ENCODE measurements around the gene KCNJ12. TPM values are rescaled to one million over a fixed set of nuclear protein-coding genes. Genes with fewer than 3 reads are reported as not detected.
"Not testable (repeated sequence)": the region's sequence is repeated elsewhere in the genome, so short reads cannot be mapped to it uniquely, and the experiment has no call there.

Gene KCNJ12
- 0.10 TPM for total RNA-seq

DNA sequence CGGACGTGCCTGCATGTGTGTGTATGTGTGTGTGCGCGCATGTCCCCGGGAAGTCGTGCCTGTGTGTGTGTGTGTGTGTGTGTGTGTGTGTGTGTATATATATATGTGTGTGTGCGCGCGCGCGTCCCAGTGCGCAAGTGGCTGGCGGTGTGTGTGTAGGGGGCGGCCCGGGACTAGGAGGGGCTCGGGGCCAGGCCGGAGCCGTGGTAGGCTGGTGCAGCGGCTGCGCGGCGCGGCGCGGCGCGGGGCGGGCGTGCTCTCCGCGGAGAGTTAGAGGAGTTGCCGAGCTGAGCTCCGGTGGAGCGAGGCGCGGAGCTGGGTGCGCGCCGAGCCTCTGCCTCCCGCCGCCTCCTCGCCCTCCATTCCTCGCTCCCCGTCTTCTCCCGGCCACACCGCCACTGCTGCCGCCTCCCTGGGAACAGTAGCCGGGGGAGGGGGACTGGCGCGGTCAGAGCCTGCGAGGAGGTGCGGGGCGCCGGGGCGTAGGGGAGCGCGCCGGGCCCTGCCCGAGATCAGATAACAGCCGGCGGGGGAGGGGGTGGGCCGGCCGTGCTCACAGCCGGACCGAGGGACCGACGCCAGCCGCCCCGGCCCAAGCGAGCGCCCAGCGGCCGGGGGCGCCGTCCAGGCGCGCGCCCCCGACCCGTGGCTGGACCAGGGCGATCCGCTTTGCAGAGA lies at the start of gene KCNJ12:
KCNJ12 (plus strand) TSS at position 277 of the 678 bp plus-strand sequence. CDS start 38,986 bp downstream, outside the sequence.
- no peak within 1 kb of the TSS for H3K4me3 ChIP-seq (ENCODE audit: low read length)
- peaks cover 24% of the 10 kb centered on the region for H3K27me3 ChIP-seq (ENCODE audit: insufficient read depth, low read length)

GRCh38 chr17:21327921-21328320 lies 48.2 kb upstream of the KCNJ12 start:
- H3K9me3 ChIP-seq (ENCODE audit: low read depth, low read length); H3K27me3 ChIP-seq (ENCODE audit: insufficient read depth, low read length); H3K4me1 ChIP-seq (ENCODE audit: insufficient read depth, low read length); H3K4me3 ChIP-seq (ENCODE audit: low read length): not testable (repeated sequence)

More for the DNA sequence above, at the start of gene KCNJ12:
- H3K9me3 ChIP-seq (ENCODE audit: low read depth, low read length) = no peaks in the 10 kb centered on the region
- H3K4me1 ChIP-seq (ENCODE audit: insufficient read depth, low read length) = peaks cover 3% of the 10 kb centered on the region

DNA sequence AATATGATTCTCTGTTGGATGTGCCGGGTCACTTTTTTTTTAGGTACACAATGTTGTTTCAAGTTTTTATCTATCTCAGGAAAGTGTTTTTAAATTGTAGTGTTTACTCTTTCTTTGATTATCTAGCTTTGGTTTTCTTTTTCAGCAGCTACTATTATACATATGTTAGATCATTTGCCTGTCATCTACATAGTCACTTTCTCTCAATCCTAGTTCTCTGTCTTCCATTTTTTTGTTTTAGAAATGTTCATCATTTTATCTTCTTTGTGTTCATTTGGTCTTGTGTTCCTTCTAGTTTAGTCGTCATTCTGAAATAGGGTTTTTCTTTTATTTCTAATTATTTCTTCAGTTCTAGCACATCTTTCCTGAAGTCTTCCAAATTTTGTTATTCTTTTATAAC lies 47.4 kb upstream of the KCNJ12 start:
- H3K4me1 ChIP-seq (ENCODE audit: insufficient read depth, low read length); H3K4me3 ChIP-seq (ENCODE audit: low read length): not testable (repeated sequence)

DNA sequence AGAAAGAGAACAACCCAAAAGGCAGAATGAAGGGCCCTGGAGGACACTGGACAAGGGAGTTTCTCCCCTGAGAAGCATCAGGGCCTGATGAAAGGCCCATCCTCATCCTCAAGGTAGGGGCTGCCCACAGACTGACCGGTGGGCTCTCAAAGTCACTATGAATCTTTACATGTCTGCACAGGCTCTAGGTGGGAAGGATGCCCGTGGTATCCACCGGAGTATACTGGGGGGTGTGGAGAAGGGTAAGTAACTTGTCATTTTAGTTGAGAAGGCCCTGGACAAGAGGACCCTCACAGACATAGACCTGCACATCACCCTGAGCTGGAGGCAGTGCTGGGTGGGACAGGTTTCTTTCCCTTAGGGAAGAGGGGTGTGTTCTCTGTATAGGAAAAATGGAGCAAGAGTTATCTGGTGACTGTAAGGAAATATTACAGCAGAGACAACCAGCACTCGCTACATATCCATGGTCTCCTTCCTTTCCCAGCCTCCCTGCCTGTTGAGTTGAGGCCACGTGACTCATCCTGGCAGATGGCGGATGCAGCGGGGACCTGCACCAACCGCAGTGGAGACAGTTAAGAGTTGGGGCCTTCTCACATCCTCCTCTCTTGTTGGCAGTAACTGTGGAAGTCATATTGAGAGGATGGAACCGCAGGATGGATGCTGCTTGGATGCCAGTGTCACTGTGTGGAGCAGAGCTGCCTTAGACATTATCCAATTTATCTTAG lies 45.6 kb upstream of the KCNJ12 start:
- no peaks in the 10 kb centered on the region for H3K9me3 ChIP-seq (ENCODE audit: low read depth, low read length)

More for the DNA sequence above, 47.4 kb upstream of the KCNJ12 start:
- not testable (repeated sequence) for H3K9me3 ChIP-seq (ENCODE audit: low read depth, low read length); H3K27me3 ChIP-seq (ENCODE audit: insufficient read depth, low read length)

DNA sequence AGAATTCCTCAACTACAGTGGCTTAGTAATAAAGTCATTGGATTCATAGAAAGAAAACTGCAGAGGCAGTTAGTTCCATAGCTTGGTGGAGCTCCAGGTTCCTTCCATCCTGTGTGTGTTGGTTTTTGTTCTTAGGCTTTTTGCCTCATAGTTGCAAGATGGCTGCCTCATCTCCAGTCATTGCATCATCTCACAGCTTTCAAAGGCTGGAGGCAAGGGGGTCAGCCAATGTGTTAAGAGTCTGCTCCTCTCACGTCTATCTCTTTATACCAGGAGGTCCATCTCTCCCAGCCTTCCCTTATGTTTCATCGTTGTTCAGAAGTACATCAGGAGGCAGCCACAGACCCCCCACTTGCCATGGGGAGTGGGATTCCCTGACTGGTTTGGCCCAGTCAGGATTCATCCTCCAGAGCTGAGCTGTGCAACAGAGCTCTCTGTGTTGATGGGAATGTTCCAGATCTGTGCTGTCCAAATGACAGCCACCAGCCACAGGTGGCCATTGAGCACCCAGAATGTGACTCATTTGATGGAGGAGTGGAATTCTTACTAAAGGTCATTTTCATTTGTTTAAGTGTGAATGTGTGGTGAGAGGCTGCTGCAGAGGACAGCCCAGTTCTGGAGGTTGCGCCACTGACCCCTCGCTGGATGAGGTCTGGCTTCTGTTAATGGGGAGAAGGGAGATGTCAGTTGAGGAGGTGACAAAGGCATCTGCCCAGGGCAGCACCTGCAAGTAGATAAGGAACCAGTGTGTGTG lies 39.4 kb upstream of the KCNJ12 start:
- H3K27me3 ChIP-seq (ENCODE audit: insufficient read depth, low read length); H3K4me3 ChIP-seq (ENCODE audit: low read length); H3K9me3 ChIP-seq (ENCODE audit: low read depth, low read length); H3K4me1 ChIP-seq (ENCODE audit: insufficient read depth, low read length): not testable (repeated sequence)

More for the DNA sequence above, 45.6 kb upstream of the KCNJ12 start:
- peaks cover 2% of the 10 kb centered on the region for H3K4me1 ChIP-seq (ENCODE audit: insufficient read depth, low read length)
- no peak overlapping the region for H3K4me3 ChIP-seq (ENCODE audit: low read length)
- no peaks in the 10 kb centered on the region for H3K27me3 ChIP-seq (ENCODE audit: insufficient read depth, low read length)

DNA sequence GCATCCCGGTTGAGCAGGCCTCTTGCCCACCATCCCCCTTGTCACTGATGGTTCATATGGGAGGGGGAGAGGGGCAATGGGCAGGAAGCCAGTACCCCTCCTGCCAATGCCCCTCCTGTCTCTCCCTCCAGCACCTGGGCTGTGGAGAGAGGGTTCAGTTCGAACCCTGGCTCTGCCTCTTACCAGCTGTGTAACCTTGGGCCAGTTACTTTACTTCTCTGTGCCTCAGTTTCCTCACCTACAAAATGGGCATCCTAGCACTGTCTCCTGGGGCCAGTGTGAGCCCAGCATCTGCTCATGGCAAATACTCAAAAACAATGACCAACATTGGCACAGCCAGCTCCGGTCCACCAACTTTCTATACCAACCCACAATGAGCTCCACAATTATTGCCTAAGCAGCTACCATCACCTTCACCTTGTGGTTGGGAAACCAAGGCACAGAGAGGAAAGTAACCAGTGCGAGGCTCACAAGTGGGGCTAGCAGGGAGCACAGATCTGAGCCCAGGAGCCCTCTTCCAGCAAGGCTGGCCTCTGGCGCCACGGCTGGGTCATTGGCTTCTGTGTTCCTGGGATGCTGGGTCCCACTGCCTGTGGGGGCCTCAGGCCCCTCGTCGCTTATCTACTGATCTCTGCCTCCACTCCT lies 38.1 kb upstream of the KCNJ12 start:
- H3K4me3 ChIP-seq (ENCODE audit: low read length) = not testable (repeated sequence)

GRCh38 chr17:21339011-21339410 lies 37.1 kb upstream of the KCNJ12 start:
- Histone ChIP-seq H3K9me3 (ENCODE audit: low read depth, low read length) (no peaks in the 10 kb centered on the region), H3K27me3 (ENCODE audit: insufficient read depth, low read length) (no peaks in the 10 kb centered on the region), H3K4me1 (ENCODE audit: insufficient read depth, low read length) (no peaks in the 10 kb centered on the region), H3K4me3 (ENCODE audit: low read length) (no peak overlapping the region)

More for the DNA sequence above, 38.1 kb upstream of the KCNJ12 start:
- not testable (repeated sequence) for H3K4me1 ChIP-seq (ENCODE audit: insufficient read depth, low read length); H3K9me3 ChIP-seq (ENCODE audit: low read depth, low read length); H3K27me3 ChIP-seq (ENCODE audit: insufficient read depth, low read length)

DNA sequence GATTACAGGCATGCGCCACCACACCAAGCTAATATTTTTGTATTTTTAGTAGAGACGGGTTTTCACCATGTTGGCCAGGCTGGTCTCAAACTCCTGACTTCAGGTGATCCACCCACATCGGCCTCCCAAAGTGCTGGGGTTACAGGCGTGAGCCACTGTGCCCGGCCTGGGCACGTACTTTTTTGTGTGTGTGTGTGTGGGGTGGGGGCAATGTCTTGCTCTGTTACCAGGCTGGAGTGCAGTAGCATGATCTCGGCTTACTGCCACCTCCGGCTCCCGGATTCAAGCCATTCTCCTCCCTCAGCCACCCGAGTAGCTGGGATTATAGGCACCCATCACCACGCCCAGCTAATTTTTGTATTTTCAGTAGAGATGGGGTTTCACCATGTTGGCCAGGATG lies 36.6 kb upstream of the KCNJ12 start:
- H3K27me3 ChIP-seq (ENCODE audit: insufficient read depth, low read length); H3K4me1 ChIP-seq (ENCODE audit: insufficient read depth, low read length): not testable (repeated sequence)

GRCh38 chr17:21340407-21340806 lies 35.8 kb upstream of the KCNJ12 start:
- not testable (repeated sequence) for H3K9me3 ChIP-seq (ENCODE audit: low read depth, low read length); H3K4me1 ChIP-seq (ENCODE audit: insufficient read depth, low read length); H3K27me3 ChIP-seq (ENCODE audit: insufficient read depth, low read length); H3K4me3 ChIP-seq (ENCODE audit: low read length)

More for the DNA sequence above, 36.6 kb upstream of the KCNJ12 start:
- H3K9me3 ChIP-seq (ENCODE audit: low read depth, low read length); H3K4me3 ChIP-seq (ENCODE audit: low read length): not testable (repeated sequence)

DNA sequence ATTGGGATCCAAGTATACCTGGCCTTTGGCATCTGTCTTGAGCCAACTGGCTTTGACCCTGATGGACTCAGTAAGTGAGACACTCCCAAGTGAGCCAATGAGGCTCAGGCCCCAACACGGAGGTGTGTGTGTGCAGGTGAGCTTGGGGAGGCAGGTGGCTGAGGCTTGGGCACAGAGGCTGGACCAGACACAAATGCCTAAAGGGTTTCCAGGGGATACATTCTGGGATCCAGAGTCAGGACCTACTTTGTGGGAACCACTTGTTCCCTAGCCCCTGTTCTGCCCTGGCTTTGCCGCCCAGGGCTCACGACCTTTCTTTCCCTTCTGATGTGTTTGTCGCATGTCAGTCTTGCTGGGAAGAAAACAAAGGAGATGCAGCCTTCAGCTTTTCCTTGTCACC lies 34.9 kb upstream of the KCNJ12 start:
- not testable (repeated sequence) for H3K9me3 ChIP-seq (ENCODE audit: low read depth, low read length); H3K4me3 ChIP-seq (ENCODE audit: low read length); H3K27me3 ChIP-seq (ENCODE audit: insufficient read depth, low read length); H3K4me1 ChIP-seq (ENCODE audit: insufficient read depth, low read length)

DNA sequence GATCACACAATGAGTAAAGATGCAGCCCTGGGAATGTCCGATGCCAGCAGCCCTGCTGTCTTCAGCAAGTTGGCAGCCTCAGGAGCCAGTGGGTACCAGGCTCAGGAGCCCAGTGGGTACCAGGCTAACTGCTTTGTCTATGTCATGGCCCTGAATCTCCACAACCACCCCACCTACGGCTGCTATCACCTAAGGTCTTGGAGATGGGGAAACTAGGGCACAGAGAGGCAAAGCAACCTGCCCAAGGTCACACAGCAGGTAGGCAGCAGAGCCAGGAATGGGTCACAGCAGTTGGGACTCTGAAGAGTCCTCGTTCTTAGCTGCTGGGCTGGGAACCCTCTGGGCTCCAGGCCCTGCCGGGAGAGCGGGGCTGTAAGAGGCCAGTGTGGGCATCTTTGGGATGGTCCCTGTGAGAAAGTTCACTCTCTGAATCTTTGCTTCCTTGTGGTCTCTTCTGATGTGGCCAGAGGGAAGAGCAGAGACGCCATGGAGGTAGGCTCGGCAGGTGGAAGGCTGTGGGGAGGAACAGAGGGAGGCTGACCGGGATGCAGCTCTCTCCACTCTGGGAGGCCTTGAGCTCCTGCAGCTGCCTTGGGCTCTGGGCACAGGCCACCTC lies 34.1 kb upstream of the KCNJ12 start:
- H3K4me1 ChIP-seq (ENCODE audit: insufficient read depth, low read length); H3K9me3 ChIP-seq (ENCODE audit: low read depth, low read length); H3K4me3 ChIP-seq (ENCODE audit: low read length); H3K27me3 ChIP-seq (ENCODE audit: insufficient read depth, low read length): not testable (repeated sequence)

DNA sequence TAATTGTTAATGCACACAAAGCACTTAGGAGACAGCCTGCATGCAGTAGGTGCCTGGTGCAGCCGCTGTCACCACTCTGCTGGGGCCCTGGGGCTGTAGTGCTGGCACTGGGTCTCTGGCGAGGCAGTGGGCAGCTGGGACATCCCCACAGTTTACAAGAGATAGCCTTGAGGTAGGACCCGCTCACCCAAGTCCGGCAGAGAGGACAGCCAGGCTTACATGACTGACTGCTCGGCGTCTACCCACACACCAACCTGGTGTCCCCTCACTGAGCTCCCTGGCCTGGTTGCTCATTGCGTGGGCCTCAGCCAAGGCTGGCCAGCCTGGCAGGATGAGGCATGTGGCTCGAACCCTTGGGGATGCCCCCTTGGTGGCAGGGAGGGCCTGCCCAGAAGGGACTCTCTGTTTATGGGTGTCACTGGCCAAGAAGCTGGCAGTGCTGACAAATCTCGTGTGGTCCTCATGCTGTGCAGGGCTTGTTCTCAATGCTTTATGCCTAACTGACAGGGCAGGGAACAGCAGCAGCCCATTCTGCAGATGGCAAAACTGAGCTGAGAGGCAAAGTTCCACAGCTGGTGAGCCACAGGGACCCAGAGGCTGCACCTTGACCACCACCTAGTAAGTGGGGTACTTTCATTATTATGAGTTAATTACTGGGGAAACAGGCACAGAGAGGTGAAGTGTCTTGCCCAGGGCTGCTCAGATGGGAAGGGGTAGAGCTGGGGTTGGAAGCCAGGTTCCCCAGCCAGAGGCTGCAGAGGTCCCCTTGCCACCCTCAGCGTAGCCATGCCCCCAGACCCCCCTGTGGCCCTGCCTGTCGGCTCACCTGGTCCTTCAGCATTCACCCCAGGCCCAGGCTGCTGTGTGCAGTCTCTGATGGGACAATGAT lies 32.9 kb upstream of the KCNJ12 start:
- not testable (repeated sequence) for H3K27me3 ChIP-seq (ENCODE audit: insufficient read depth, low read length); H3K4me3 ChIP-seq (ENCODE audit: low read length); H3K4me1 ChIP-seq (ENCODE audit: insufficient read depth, low read length); H3K9me3 ChIP-seq (ENCODE audit: low read depth, low read length)

DNA sequence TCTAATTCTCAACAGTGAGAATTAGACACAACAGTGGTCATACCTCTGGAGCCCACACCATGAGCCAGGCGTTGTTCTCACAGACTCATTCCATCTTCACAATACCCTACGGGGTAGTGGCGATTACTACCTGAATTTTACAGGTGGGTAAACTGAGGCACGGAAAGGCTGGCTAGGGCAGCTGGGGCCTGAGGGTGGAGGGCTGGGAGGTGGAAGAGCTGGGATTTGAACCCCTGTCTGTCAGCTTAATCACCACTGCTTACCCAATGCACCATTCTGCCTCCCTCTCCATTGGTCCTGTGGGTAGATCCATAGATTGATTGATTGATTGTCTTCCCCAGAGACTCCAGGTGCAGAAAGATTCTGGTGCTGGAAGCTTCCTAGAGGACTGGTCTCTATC lies 31.4 kb upstream of the KCNJ12 start:
- H3K4me1 ChIP-seq (ENCODE audit: insufficient read depth, low read length); H3K27me3 ChIP-seq (ENCODE audit: insufficient read depth, low read length); H3K4me3 ChIP-seq (ENCODE audit: low read length); H3K9me3 ChIP-seq (ENCODE audit: low read depth, low read length): not testable (repeated sequence)

DNA sequence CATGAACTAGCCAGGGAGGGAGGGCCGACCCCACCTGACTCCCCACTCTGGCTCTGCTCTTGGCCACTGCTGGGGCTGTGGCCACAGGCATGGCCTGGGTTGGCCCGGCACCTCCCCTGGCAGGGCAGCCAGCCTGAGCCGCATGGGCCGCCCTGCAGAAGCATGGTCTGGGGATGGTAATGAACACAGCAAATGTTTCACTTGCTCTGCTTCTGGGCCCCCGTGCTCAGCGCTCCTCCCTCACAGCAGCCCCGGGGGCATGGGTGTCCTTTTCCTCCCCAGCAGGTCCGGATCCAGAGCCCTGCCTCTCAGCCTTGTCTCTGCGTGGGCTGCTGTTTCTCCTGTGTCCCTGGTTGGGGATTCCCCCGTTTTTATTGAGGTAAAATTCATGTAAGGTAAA lies 30.9 kb upstream of the KCNJ12 start:
- Histone ChIP-seq H3K4me3 (ENCODE audit: low read length) (no peak overlapping the region), H3K4me1 (ENCODE audit: insufficient read depth, low read length) (no peaks in the 10 kb centered on the region), H3K27me3 (ENCODE audit: insufficient read depth, low read length) (no peaks in the 10 kb centered on the region), H3K9me3 (ENCODE audit: low read depth, low read length) (no peaks in the 10 kb centered on the region)

All from mononuclear cell (primary cell).